ENCODE data around the gene SORCS3. TPM values are rescaled to one million over a fixed set of nuclear protein-coding genes. Genes with fewer than 3 reads are reported as not detected.

The SORCS3 gene
- total and polyA plus RNA-seq, 2 of the 4 experiments (the other 2 are of a cell fraction), result not detected

- Histone ChIP-seq H4K8ac (ENCODE audit: low read depth in 2 of 2, low read length in 2 of 2) (no peak overlapping the region), H3K14ac (replicated peaks; ENCODE audit: low read depth, low read length) (no peak overlapping the region), H3K23ac (ENCODE audit: low read depth, low read length) (no peak overlapping the region), H3K4me2 (ENCODE audit: low read depth, low read length) (no peak overlapping the region), H2BK5ac (ENCODE audit: low read depth, low read length, poor library complexity, severe bottlenecking) (no peak overlapping the region), H2BK15ac (ENCODE audit: low read depth, low read length) (no peak overlapping the region), H4K5ac (ENCODE audit: low read depth, low read length) (no peak overlapping the region), H3K56ac (ENCODE audit: extremely low read depth, insufficient read depth, low read length) (no peak overlapping the region), H4K91ac (ENCODE audit: insufficient read depth, low read depth, low read length) (no peak overlapping the region), H3K4me1 (ENCODE audit: control insufficient read depth, insufficient read depth, low read length) (no peaks in the 10 kb centered on the region), H2AK9ac (replicated peaks; ENCODE audit: low read depth, low read length, poor library complexity) (no peak overlapping the region), H4K20me1 (ENCODE audit: insufficient read depth, low read length) (no peaks in the 10 kb centered on the region), H3K4ac (ENCODE audit: low read depth, low read length) (no peak overlapping the region), H3K18ac (ENCODE audit: low read depth, low read length) (no peak overlapping the region), H3K27ac (ENCODE audit: insufficient read depth, low read length) (no peak overlapping the region), H3K27me3 (ENCODE audit: control insufficient read depth, insufficient read depth, low read length) (no peaks in the 10 kb centered on the region), H2BK20ac (ENCODE audit: low read depth, low read length) (no peak overlapping the region), H3K79me1 (ENCODE audit: low read depth in 1 of 2, low read length in 2 of 2) (no peaks in the 10 kb centered on the region), H3K9ac (ENCODE audit: low read depth, low read length) (no peak overlapping the region), H2AFZ (replicated peaks; ENCODE audit: low read length, poor library complexity) (no peak overlapping the region), H3K9me3 (ENCODE audit: control insufficient read depth, insufficient read depth, low read length) (peaks cover 2% of the 10 kb centered on the region; the same call in 1 of the 2 replicates), H3K36me3 (ENCODE audit: control insufficient read depth, insufficient read depth, low read length) (no peaks in the 10 kb centered on the region), H2AK5ac (ENCODE audit: low read depth, low read length) (no peak overlapping the region), H3K4me3 (ENCODE audit: insufficient read depth, low read depth, low read length) (no peak overlapping the region), H2BK120ac (ENCODE audit: low read depth, low read length) (no peak overlapping the region), H3K9me1 (ENCODE audit: insufficient read depth, low read length) (no peaks in the 10 kb centered on the region)
- CTCF ChIA-PET, result no interaction called here
- in situ Hi-C loops (cut with MboI; ENCODE audit: low sequenced_read_pairs), result no loop called here
- POLR2A ChIA-PET (ENCODE audit: unreplicated experiment), result no interaction called here
- DNase-seq (no peak), ATAC-seq (ENCODE audit: low read depth) (no peak)
- intact Hi-C loops (cut with micrococcal nuclease), result no loop called here
- TF ChIP-seq MAZ (IDR thresholded peaks at IDR 0.05; ENCODE audit: borderline replicate concordance, low read depth, low read length) (no peak), CHD1 (IDR thresholded peaks at IDR 0.05; ENCODE audit: low read depth, low read length) (no peak), FOS (IDR thresholded peaks at IDR 0.05; ENCODE audit: low read depth, low read length) (no peak), MXI1 (IDR thresholded peaks at IDR 0.05; ENCODE audit: borderline replicate concordance, low read depth, low read length) (no peak), NFE2L2 (IDR thresholded peaks at IDR 0.05; ENCODE audit: low read depth, low read length) (no peak), CEBPB (IDR thresholded peaks at IDR 0.05; ENCODE audit: low read depth, low read length) (no peak), MAFK (IDR thresholded peaks at IDR 0.05; ENCODE audit: low read depth, low read length) (no peak), POLR2A (IDR thresholded peaks at IDR 0.05; ENCODE audit: low read depth, low read length) (no peak), ELK1 (IDR thresholded peaks at IDR 0.05; ENCODE audit: borderline replicate concordance, low read depth, low read length) (no peak)
- BruUV-seq (replicated peaks), result no TSS peak
- dilution Hi-C loops (cut with HindIII; ENCODE audit: low sequenced_read_pairs, unreplicated experiment), result no loop called here
- WGBS, 2 experiments (ENCODE audit: extremely low coverage in 2 of 2, insufficient read length in 1 of 2), result 61% methylated on average over 2 of the region's 5 CpGs; no CpG with 5 or more reads in 1 of the 2 experiments
These were observed 23.1 kb downstream of the SORCS3 start for GRCh38 chr10:104664205-104664604.

Measured in IMR-90 (cell line).